Embryonic facial prominence (tissue), 1 donor: Measurements from ENCODE around the gene TNPO1.
"Not testable (repeated sequence)": the region's sequence is repeated elsewhere in the genome, so short reads cannot be mapped to it uniquely, and the experiment has no call there.

ENCODE experiments used
- DNase-seq: peaks from one replicate; pipeline ENCODE4 v3.0.0-alpha.2; 2016; ENCODE audit errors: extremely low spot score

Gene TNPO1

GRCh38 chr5:72934953-72935725 lies 118.7 kb downstream of the TNPO1 start:
- not testable (repeated sequence) for DNase-seq

GRCh38 chr5:72936893-72937292 lies 120.4 kb downstream of the TNPO1 start:
- no peak for DNase-seq

- no peak for DNase-seq
Measured at GRCh38 chr5:72937517-72938061, 121.1 kb downstream of the TNPO1 start.

GRCh38 chr5:72938206-72938605 lies 121.7 kb downstream of the TNPO1 start:
- DNase-seq = no peak

GRCh38 chr5:72940082-72940481 lies 123.6 kb downstream of the TNPO1 start:
- DNase-seq = no peak

DNA sequence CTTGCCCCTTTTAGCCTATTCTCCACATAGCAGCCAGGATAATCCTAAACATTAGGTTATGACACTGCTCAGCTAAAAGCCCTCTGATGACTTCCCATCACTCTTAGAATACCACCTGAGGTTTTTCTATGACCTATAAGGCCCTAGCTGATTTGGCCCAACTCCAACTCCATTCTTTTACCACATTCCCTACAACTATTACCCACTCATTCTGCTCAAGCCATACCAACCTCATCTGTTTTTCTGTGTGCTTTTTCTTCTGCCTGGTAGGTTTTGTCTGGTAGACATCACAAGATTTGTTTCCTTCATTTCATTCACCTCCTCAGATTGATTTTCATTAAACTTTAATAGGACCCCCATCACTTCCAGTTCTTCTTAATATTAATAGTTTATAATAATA lies 126.8 kb downstream of the TNPO1 start:
- DNase-seq = no peak

DNA sequence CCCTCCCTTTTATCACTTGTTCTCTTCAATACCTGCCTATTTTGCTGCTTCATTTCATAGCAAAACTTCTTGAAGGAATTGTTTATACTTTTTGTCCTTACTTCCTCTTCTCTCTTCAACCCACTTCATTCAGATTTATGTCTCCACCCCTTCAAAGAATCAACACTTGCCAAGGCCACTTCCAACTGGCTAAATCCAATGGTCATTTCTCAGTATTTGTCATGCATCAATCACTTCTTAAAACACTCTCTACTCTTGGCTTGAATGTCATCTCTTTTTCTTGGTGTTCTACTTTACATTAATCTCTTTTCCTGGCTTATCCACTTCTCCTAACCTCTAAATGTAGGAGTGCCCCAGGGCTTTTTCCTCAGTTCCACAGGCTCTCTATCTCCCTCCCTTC lies 131.0 kb downstream of the TNPO1 start:
- DNase-seq = no peak

GRCh38 chr5:72949481-72949880 lies 133.0 kb downstream of the TNPO1 start:
- DNase-seq = no peak

GRCh38 chr5:72951671-72952468 lies 135.4 kb downstream of the TNPO1 start:
- DNase-seq = no peak

DNA sequence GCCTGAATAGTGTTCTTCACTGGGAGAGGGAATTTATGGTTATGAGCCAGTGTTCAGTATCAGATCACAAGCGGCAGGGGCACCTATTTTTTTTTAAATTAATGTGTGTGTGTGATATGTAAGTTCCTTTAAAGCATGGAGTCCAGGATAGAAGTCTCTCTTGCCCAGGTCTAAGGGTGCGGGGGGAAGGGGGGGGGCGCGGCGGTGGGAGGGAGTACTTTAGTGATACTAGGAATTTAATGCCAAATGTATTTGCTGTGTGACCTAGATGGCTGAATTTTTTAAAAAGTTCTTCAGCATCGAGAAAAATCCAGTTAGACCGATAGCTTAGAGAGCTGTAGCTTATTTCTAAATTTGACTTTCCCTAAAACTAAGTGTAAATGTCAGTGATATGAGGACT lies 137.9 kb downstream of the TNPO1 start:
- DNase-seq = no peak

- DNase-seq = no peak
Measured at GRCh38 chr5:72955143-72955767, 138.8 kb downstream of the TNPO1 start.

DNA sequence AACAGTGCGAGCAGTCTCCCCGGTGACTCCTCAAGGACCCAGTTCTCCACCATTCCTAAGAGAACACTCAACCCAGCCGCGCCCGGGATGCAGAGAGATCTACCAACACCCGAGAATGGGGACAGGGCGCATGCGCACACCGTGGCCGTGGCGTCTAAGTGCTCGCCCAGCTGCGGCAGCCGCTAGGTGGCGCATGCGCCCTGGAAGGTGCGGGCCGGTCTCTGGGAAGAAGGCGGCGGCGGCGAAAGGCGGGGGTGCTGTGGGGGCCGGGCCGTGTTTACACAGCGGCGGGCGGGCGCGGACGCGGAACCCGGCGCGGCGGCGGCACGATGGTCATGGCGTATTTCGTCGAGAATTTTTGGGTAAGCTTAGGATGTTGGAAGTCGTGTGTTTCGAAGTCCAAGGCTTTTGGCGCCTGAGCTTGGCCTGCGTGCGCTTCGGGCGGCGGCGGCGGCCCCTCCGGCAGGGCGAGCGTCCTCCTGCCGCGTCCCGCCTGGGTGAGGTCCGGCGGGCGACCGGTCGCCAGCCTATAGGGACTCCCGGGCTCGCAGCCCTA lies 139.4 kb downstream of the TNPO1 start, which contains the start of gene FCHO2:
Gene FCHO2, plus strand, starts transcription at position 274 of the 556 bp plus-strand sequence. Its CDS starts 56 bp downstream, at position 330.
- peak; percentile 94 for DNase-seq

GRCh38 chr5:72956324-72957140 lies 140.1 kb downstream of the TNPO1 start:
- peak; percentile 60 for DNase-seq

DNA sequence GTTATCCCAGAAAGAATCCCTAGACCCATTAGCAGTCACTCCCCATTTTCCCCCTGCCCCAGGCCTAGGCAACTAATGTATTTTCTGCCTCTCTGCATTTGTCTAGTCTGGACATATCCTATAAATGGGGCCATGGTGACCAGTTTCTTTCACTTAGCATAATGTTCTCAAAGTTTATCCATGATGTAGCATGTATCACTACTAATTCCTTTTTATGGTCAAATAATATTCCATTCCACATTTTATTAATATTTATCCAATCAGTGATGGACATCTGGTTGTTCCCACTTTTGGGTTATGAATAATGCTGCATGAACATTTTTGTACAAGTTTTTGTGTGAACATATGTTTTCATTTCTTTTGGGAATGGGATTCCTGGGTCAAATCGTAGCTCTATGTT lies 140.9 kb downstream of the TNPO1 start:
- no peak for DNase-seq

DNA sequence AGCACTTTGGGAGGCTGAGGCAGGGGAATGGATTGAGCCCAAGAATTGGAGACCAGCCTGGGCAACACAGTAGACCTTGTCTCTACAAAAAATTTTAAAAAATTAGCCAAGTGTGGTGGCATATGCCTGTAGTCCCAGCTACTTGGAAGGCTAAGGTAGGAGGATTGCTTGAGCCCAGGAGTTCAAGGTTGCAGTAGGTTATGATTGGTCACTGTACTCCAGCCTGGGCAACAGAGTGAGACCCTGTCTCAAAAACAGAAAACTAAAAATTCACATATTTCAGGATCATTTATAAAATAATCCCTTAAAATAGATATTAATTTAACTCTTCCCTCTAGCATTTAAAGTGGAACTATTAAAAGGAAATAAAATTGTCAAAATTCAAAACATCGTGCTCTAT lies 142.8 kb downstream of the TNPO1 start:
- DNase-seq = no peak
